Neural cell (in vitro differentiated cells): ENCODE results near the gene IYD. TPM values are rescaled to one million over a fixed set of nuclear protein-coding genes. Genes with fewer than 3 reads are reported as not detected.

Experiments
- H2AFZ ChIP-seq: fragments of 200-600, 300-800 bp; sonication (generic), shearing (Covaris generic); 2 replicates; pipeline ENCODE4 v1.6.0; 2014; ENCODE audit warnings: low read depth, mild to moderate bottlenecking, antibody characterized with exemption, low read length, moderate library complexity
- H3F3A ChIP-seq: fragments of 200-600 bp; shearing (Covaris generic); 2 replicates; pipeline ENCODE4 v1.6.1; 2016; ENCODE audit warnings: mild to moderate bottlenecking, moderate library complexity, mixed read lengths, antibody characterized with exemption, low read length; ENCODE audit not compliant: insufficient read depth, poor library complexity, severe bottlenecking
- H3K27ac ChIP-seq: fragments of 200-600, 300-800 bp; sonication (generic), shearing (Covaris generic); 2 replicates; pipeline ENCODE4 v1.5.1; 2014; ENCODE audit warnings: mild to moderate bottlenecking, low read length, moderate library complexity
- H3K27me3 ChIP-seq: fragments of 300-800, 200-600 bp; sonication (generic), shearing (Covaris generic); 2 replicates; pipeline ENCODE4 v1.6.0; 2014; ENCODE audit warnings: mild to moderate bottlenecking, low read depth, low read length, moderate library complexity; ENCODE audit not compliant: insufficient read depth
- H3K36me3 ChIP-seq: fragments of 300-800, 200-600 bp; sonication (generic), shearing (Covaris generic); 2 replicates; pipeline ENCODE4 v1.5.1; 2014; ENCODE audit warnings: mild to moderate bottlenecking, antibody characterized with exemption, low read length, moderate library complexity; ENCODE audit not compliant: insufficient read depth
- H3K4me2 ChIP-seq: fragments of 300-800, 200-600 bp; sonication (generic), shearing (Covaris generic); 2 replicates; pipeline ENCODE4 v1.6.0; 2014; ENCODE audit warnings: mild to moderate bottlenecking, low read length
- H3K4me3 ChIP-seq: fragments of 300-800, 200-600 bp; sonication (generic), shearing (Covaris generic); 2 replicates; pipeline ENCODE4 v1.5.1; 2014; ENCODE audit warnings: mild to moderate bottlenecking, low read length, moderate library complexity
- H3K79me2 ChIP-seq: fragments of 200-600 bp; shearing (Covaris generic); replicated peaks from 2 replicates; pipeline ENCODE4 v1.6.0; 2014; ENCODE audit warnings: mild to moderate bottlenecking, low read length, moderate library complexity; ENCODE audit not compliant: insufficient read depth
- H3K9ac ChIP-seq: fragments of 300-800, 200-600 bp; sonication (generic), shearing (Covaris generic); 2 replicates; pipeline ENCODE4 v1.6.1; 2016; ENCODE audit warnings: mild to moderate bottlenecking, low read length, mixed read lengths
- H3K9me2 ChIP-seq: fragments of 200-600 bp; shearing (Covaris generic); 2 replicates; pipeline ENCODE4 v1.6.1; 2016; ENCODE audit warnings: mild to moderate bottlenecking, low read length, mixed read lengths; ENCODE audit not compliant: insufficient read depth
- H3K9me3 ChIP-seq: fragments of 200-600, 300-800 bp; sonication (generic), shearing (Covaris generic); 2 replicates; pipeline ENCODE4 v1.6.1; 2016; ENCODE audit warnings: mild to moderate bottlenecking, mixed run types, low read length, moderate library complexity, mixed read lengths
- H4K20me1 ChIP-seq: fragments of 200-600 bp; shearing (Covaris generic); 2 replicates; pipeline ENCODE4 v1.6.1; 2016; ENCODE audit warnings: mild to moderate bottlenecking, mixed run types; ENCODE audit not compliant: insufficient read depth
- EP300 ChIP-seq: fragments of 450-650 bp; conservative IDR thresholded peaks from 2 replicates; pipeline ENCODE4 v1.6.1; 2014; ENCODE audit warnings: antibody characterized with exemption, mild to moderate bottlenecking, moderate library complexity; ENCODE audit not compliant: poor library complexity, severe bottlenecking
- EZH2 ChIP-seq: fragments of 200-600, 300-800 bp; shearing (Covaris generic), sonication (generic); IDR thresholded peaks from 2 replicates; pipeline ENCODE4 v1.6.1; 2014; ENCODE audit warnings: antibody characterized with exemption, low read length, borderline replicate concordance, mild to moderate bottlenecking; ENCODE audit not compliant: insufficient read depth, poor library complexity, severe bottlenecking
- MXI1 ChIP-seq: fragments of 450-650 bp; conservative IDR thresholded peaks from 2 replicates; pipeline ENCODE4 v1.6.1; 2014; ENCODE audit warnings: antibody characterized with exemption, mild to moderate bottlenecking; ENCODE audit not compliant: poor library complexity, severe bottlenecking
- POLR2AphosphoS5 ChIP-seq: IDR thresholded peaks from 2 replicates; pipeline ENCODE4 v1.6.1; 2012
- RAD21 ChIP-seq: fragments of 450-650 bp; conservative IDR thresholded peaks from 2 replicates; pipeline ENCODE4 v1.6.1; 2014; ENCODE audit warnings: antibody characterized with exemption, mild to moderate bottlenecking, moderate library complexity
- SMC3 ChIP-seq: fragments of 450-650 bp; conservative IDR thresholded peaks from 2 replicates; pipeline ENCODE4 v1.6.1; 2014; ENCODE audit warnings: antibody characterized with exemption, mild to moderate bottlenecking, moderate library complexity; ENCODE audit not compliant: poor library complexity
- TAF1 ChIP-seq: IDR thresholded peaks from 2 replicates; pipeline ENCODE4 v1.6.1; 2012; ENCODE audit warnings: low read depth
- polyA plus RNA-seq: library from polyadenylated mRNA; depleted of rRNA; stranded (reverse); fragments of >200 nt; gene quantifications from 2 replicates; pipeline ENCODE4 v1.2.3, GENCODE V29; 2014
- TF ChIP-seq, protein P1 (sequence below): IDR thresholded peaks from 2 replicates; pipeline ENCODE4 v1.6.1; 2012; ENCODE audit warnings: borderline replicate concordance
- TF ChIP-seq, protein P2 (sequence below): fragments of 450-650 bp; IDR thresholded peaks from 2 replicates; pipeline ENCODE4 v1.5.1; 2014; ENCODE audit warnings: antibody characterized with exemption, mild to moderate bottlenecking, moderate library complexity; ENCODE audit not compliant: poor library complexity, severe bottlenecking

Gene IYD
- polyA plus RNA-seq, 1 donor from 2014 or later = not detected

DNA sequence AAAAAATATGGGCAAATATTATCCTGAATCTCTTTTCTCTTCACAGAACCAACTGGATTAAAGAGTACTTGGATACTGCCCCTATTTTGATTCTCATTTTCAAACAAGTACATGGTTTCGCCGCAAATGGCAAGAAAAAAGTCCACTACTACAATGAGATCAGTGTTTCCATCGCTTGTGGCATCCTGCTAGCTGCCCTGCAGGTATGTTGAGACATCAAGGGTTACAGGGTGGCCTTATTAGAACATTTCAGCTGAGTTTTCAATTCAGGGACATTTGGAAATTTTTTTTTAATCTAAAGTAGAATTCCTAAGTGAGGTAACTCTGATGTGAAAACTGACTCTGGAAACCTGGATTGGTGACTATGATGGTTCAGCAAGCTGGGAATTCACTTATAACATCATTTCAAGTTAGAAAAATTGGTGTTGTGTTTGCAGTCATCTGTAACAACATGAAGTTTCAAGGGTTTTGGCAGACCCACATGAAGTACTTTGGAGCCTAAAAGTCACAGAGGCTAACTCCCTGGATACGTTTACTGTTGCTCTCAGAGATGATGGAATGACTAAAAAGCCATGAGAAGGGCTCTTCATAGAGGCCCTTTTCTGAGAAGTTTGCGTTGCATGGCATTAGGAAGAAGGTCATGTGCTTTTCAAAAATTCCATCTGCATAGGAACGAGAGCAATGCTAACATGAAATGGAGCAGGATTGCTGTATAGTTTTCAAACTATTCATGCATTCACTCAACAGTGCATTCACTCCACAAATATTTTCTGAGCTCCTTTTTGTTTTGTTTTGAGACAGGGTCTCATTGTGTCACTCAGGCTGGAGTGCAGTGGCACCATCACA lies 25.5 kb downstream of the IYD start:
- no peaks in the 10 kb centered on the region for H3K79me2 ChIP-seq
- no peak overlapping the region for H3K4me2 ChIP-seq
- no peaks in the 10 kb centered on the region for H3K36me3 ChIP-seq
- no peaks in the 10 kb centered on the region for H3K27me3 ChIP-seq
- no peak overlapping the region for H3K27ac ChIP-seq
- no peak overlapping the region for H3K4me3 ChIP-seq
- no peak for TF ChIP-seq POLR2AphosphoS5
- no peak for TF ChIP-seq MXI1
- no peak overlapping the region for H3K9ac ChIP-seq
- no peak overlapping the region for H2AFZ ChIP-seq
- no peaks in the 10 kb centered on the region for H4K20me1 ChIP-seq
- no peaks in the 10 kb centered on the region for H3K9me3 ChIP-seq
- H3K9me2 ChIP-seq = no peaks in the 10 kb centered on the region
- H3F3A ChIP-seq = no peaks in the 10 kb centered on the region

DNA sequence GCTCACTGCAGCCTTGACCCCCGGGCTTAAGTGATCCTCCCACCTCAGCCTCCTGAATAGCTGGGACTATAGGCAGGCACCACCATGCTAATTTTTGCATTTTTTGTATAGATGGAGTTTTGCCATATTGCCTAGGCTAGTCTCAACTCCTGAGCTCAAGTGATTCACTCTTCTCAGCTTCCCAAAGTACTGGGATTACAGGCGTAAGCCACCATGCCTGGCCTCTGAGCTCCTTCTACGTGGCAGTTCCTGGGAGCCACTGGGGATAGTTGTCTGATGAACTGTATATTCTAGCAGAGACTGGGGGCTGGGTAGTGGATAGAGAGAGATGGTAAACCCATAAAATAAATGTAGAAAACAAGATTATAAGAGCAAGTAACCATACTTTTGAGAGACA lies 26.1 kb downstream of the IYD start:
- no peaks in the 10 kb centered on the region for H3K27me3 ChIP-seq
- H3K27ac ChIP-seq = no peak overlapping the region
- no peaks in the 10 kb centered on the region for H3K79me2 ChIP-seq
- H3K4me3 ChIP-seq = no peak overlapping the region
- no peaks in the 10 kb centered on the region for H3F3A ChIP-seq
- H3K9ac ChIP-seq = no peak overlapping the region
- H3K9me3 ChIP-seq = no peaks in the 10 kb centered on the region
- TF ChIP-seq SMC3 (no peak), EP300 (no peak), TAF1 (no peak), RAD21 (no peak), EZH2 (no peak), POLR2AphosphoS5 (no peak), MXI1 (no peak)
- TF ChIP-seq, protein P1, sequence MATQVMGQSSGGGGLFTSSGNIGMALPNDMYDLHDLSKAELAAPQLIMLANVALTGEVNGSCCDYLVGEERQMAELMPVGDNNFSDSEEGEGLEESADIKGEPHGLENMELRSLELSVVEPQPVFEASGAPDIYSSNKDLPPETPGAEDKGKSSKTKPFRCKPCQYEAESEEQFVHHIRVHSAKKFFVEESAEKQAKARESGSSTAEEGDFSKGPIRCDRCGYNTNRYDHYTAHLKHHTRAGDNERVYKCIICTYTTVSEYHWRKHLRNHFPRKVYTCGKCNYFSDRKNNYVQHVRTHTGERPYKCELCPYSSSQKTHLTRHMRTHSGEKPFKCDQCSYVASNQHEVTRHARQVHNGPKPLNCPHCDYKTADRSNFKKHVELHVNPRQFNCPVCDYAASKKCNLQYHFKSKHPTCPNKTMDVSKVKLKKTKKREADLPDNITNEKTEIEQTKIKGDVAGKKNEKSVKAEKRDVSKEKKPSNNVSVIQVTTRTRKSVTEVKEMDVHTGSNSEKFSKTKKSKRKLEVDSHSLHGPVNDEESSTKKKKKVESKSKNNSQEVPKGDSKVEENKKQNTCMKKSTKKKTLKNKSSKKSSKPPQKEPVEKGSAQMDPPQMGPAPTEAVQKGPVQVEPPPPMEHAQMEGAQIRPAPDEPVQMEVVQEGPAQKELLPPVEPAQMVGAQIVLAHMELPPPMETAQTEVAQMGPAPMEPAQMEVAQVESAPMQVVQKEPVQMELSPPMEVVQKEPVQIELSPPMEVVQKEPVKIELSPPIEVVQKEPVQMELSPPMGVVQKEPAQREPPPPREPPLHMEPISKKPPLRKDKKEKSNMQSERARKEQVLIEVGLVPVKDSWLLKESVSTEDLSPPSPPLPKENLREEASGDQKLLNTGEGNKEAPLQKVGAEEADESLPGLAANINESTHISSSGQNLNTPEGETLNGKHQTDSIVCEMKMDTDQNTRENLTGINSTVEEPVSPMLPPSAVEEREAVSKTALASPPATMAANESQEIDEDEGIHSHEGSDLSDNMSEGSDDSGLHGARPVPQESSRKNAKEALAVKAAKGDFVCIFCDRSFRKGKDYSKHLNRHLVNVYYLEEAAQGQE = no peak
- no peaks in the 10 kb centered on the region for H4K20me1 ChIP-seq
- H2AFZ ChIP-seq = no peak overlapping the region
- no peaks in the 10 kb centered on the region for H3K9me2 ChIP-seq
- no peaks in the 10 kb centered on the region for H3K36me3 ChIP-seq
- H3K4me2 ChIP-seq = no peak overlapping the region

DNA sequence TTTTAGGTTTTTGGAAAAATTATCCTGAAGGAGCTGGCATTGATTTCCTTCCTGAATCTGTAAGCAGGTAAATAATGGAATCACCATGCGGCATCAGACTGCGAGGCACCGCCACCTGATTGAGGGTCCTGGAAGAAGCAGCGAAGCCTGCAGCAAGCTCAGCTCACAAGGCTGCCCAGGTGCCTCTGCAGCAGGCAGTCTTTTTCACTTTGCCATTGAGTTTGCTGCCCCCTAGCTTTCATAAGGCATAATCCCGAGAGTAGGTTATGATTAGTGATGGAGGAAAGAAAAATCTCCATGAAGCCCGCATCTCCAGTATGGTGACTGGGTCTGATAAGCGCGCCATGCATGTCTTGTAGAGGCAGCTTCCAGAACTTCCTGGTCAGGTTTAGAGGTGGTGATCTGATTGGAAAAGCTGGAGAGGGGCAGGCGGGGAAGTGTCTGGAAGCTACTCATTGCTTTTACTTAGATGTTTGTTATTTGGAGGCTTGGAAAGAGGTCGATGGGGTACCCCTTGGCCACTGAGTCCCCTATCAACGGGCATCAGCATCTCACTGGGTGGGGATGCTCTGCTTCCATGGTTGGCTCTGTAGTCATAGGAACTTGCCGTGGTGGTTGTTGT lies 26.7 kb downstream of the IYD start:
- H2AFZ ChIP-seq = no peak overlapping the region
- TF ChIP-seq, protein P2, sequence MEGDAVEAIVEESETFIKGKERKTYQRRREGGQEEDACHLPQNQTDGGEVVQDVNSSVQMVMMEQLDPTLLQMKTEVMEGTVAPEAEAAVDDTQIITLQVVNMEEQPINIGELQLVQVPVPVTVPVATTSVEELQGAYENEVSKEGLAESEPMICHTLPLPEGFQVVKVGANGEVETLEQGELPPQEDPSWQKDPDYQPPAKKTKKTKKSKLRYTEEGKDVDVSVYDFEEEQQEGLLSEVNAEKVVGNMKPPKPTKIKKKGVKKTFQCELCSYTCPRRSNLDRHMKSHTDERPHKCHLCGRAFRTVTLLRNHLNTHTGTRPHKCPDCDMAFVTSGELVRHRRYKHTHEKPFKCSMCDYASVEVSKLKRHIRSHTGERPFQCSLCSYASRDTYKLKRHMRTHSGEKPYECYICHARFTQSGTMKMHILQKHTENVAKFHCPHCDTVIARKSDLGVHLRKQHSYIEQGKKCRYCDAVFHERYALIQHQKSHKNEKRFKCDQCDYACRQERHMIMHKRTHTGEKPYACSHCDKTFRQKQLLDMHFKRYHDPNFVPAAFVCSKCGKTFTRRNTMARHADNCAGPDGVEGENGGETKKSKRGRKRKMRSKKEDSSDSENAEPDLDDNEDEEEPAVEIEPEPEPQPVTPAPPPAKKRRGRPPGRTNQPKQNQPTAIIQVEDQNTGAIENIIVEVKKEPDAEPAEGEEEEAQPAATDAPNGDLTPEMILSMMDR = peak; percentile 77
- TF ChIP-seq RAD21 = peak; percentile 75
- TF ChIP-seq SMC3 = peak; percentile 74
- TF ChIP-seq EZH2 = no peak
- TF ChIP-seq MXI1 = no peak
- TF ChIP-seq, protein P1 = no peak
- TF ChIP-seq EP300 = no peak
- TF ChIP-seq TAF1 = no peak
- no peak for TF ChIP-seq POLR2AphosphoS5
- no peak overlapping the region for H3K4me2 ChIP-seq

More for the DNA sequence above, 26.7 kb downstream of the IYD start:
- Histone ChIP-seq H3K27me3 (no peaks in the 10 kb centered on the region), H3F3A (no peaks in the 10 kb centered on the region), H3K9ac (no peak overlapping the region), H3K4me3 (no peak overlapping the region), H3K27ac (no peak overlapping the region), H3K9me3 (no peaks in the 10 kb centered on the region), H3K36me3 (no peaks in the 10 kb centered on the region), H3K79me2 (no peaks in the 10 kb centered on the region), H3K9me2 (no peaks in the 10 kb centered on the region), H4K20me1 (no peaks in the 10 kb centered on the region)
